ENCODE measurements around the gene TMC1.

DNA sequence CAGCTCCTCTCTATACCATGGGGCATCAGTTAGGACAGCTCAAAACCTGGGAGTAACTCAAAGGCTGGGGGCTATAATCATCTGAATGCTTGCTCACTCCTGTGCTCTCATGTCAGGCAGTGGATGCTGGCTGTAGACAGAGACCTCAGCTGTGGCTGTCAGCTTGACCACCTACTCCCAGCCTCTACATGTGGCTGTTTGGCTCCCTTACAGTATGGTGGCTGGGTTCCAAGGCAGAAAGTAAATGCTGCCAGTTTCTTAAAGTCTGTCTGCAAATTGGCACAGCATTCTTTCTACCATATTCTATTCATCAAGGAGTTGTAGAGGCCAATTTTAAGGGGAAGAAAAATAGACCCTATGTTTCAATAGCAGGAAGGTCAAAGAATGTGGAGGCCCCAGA, 66.9 kb downstream of the TMC1 start:
- TF ChIP-seq ZFP30 (CRISPR knock-in tag; IDR thresholded peaks at IDR 0.05) (no peak), ZNF70 (CRISPR knock-in tag; IDR thresholded peaks at IDR 0.05) (no peak), GLIS3 (CRISPR knock-in tag; IDR thresholded peaks at IDR 0.05) (no peak), ZFP3 (CRISPR knock-in tag; IDR thresholded peaks at IDR 0.05) (no peak), ESRRG (CRISPR knock-in tag; IDR thresholded peaks at IDR 0.05) (no peak), CSDC2 (CRISPR knock-in tag; IDR thresholded peaks at IDR 0.05) (no peak), ARNTL (CRISPR knock-in tag; IDR thresholded peaks at IDR 0.05; ENCODE audit: borderline replicate concordance, low read depth) (no peak), RARB (CRISPR knock-in tag; IDR thresholded peaks at IDR 0.05) (no peak)
- TF ChIP-seq, protein P1, sequence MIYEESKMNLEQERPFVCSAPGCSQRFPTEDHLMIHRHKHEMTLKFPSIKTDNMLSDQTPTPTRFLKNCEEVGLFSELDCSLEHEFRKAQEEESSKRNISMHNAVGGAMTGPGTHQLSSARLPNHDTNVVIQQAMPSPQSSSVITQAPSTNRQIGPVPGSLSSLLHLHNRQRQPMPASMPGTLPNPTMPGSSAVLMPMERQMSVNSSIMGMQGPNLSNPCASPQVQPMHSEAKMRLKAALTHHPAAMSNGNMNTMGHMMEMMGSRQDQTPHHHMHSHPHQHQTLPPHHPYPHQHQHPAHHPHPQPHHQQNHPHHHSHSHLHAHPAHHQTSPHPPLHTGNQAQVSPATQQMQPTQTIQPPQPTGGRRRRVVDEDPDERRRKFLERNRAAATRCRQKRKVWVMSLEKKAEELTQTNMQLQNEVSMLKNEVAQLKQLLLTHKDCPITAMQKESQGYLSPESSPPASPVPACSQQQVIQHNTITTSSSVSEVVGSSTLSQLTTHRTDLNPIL (CRISPR knock-in tag; IDR thresholded peaks at IDR 0.05; ENCODE audit: low read depth): no peak
- TF ChIP-seq, protein P2, sequence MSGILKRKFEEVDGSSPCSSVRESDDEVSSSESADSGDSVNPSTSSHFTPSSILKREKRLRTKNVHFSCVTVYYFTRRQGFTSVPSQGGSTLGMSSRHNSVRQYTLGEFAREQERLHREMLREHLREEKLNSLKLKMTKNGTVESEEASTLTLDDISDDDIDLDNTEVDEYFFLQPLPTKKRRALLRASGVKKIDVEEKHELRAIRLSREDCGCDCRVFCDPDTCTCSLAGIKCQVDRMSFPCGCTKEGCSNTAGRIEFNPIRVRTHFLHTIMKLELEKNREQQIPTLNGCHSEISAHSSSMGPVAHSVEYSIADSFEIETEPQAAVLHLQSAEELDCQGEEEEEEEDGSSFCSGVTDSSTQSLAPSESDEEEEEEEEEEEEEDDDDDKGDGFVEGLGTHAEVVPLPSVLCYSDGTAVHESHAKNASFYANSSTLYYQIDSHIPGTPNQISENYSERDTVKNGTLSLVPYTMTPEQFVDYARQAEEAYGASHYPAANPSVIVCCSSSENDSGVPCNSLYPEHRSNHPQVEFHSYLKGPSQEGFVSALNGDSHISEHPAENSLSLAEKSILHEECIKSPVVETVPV (CRISPR knock-in tag; IDR thresholded peaks at IDR 0.05): no peak
- TF ChIP-seq, protein P3, sequence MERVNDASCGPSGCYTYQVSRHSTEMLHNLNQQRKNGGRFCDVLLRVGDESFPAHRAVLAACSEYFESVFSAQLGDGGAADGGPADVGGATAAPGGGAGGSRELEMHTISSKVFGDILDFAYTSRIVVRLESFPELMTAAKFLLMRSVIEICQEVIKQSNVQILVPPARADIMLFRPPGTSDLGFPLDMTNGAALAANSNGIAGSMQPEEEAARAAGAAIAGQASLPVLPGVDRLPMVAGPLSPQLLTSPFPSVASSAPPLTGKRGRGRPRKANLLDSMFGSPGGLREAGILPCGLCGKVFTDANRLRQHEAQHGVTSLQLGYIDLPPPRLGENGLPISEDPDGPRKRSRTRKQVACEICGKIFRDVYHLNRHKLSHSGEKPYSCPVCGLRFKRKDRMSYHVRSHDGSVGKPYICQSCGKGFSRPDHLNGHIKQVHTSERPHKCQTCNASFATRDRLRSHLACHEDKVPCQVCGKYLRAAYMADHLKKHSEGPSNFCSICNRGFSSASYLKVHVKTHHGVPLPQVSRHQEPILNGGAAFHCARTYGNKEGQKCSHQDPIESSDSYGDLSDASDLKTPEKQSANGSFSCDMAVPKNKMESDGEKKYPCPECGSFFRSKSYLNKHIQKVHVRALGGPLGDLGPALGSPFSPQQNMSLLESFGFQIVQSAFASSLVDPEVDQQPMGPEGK (CRISPR knock-in tag; IDR thresholded peaks at IDR 0.05; ENCODE audit: borderline replicate concordance): no peak
- TF ChIP-seq, protein P4, sequence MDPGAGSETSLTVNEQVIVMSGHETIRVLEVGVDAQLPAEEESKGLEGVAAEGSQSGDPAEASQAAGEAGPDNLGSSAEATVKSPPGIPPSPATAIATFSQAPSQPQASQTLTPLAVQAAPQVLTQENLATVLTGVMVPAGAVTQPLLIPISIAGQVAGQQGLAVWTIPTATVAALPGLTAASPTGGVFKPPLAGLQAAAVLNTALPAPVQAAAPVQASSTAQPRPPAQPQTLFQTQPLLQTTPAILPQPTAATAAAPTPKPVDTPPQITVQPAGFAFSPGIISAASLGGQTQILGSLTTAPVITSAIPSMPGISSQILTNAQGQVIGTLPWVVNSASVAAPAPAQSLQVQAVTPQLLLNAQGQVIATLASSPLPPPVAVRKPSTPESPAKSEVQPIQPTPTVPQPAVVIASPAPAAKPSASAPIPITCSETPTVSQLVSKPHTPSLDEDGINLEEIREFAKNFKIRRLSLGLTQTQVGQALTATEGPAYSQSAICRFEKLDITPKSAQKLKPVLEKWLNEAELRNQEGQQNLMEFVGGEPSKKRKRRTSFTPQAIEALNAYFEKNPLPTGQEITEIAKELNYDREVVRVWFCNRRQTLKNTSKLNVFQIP (CRISPR knock-in tag; IDR thresholded peaks at IDR 0.05; ENCODE audit: borderline replicate concordance, low read depth): no peak

All from SK-N-SH treated with all-trans-retinoic acid at 6 μM for 48 hours (cell line).